ENCODE measurements around the gene GALNT4.

- TF ChIP-seq, protein P1, sequence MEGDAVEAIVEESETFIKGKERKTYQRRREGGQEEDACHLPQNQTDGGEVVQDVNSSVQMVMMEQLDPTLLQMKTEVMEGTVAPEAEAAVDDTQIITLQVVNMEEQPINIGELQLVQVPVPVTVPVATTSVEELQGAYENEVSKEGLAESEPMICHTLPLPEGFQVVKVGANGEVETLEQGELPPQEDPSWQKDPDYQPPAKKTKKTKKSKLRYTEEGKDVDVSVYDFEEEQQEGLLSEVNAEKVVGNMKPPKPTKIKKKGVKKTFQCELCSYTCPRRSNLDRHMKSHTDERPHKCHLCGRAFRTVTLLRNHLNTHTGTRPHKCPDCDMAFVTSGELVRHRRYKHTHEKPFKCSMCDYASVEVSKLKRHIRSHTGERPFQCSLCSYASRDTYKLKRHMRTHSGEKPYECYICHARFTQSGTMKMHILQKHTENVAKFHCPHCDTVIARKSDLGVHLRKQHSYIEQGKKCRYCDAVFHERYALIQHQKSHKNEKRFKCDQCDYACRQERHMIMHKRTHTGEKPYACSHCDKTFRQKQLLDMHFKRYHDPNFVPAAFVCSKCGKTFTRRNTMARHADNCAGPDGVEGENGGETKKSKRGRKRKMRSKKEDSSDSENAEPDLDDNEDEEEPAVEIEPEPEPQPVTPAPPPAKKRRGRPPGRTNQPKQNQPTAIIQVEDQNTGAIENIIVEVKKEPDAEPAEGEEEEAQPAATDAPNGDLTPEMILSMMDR (IDR thresholded peaks at IDR 0.05 in 8 of 11, conservative IDR thresholded peaks at IDR 0.05 in 3 of 11) = no peak
- TF ChIP-seq POLR2A (IDR thresholded peaks at IDR 0.05) (no peak), POLR2AphosphoS5 (IDR thresholded peaks at IDR 0.05) (no peak)
These were observed 24.7 kb downstream of the GALNT4 start for GRCh38 chr12:89499857-89500256.

Data from spleen (tissue), 7 donors.